A549 (cell line): ENCODE measurements around the gene AGBL2. TPM values are rescaled to one million over a fixed set of nuclear protein-coding genes. Genes with fewer than 3 reads are reported as not detected.
"Not testable (repeated sequence)": the region's sequence is repeated elsewhere in the genome, so short reads cannot be mapped to it uniquely, and the experiment has no call there.

Experiments
- ATAC-seq, 2 experiments: fragments of 200-7000 bp in 1 of 2; fragments of >200 bp in 1 of 2; cut with Nextera tagmentation in 1 of 2; cut with Tn5 transposase in 1 of 2; 3 replicates each; pipeline versions ENCODE4 v1.8.0 to v1.9.1; 2018 to 2020; ENCODE audit warnings: mild to moderate bottlenecking in 1 of 2, moderate library complexity in 1 of 2
- CTCF ChIA-PET: fragments of 300-600 bp; sonication (Branson Sonifier 250); formaldehyde crosslinking; extraction: SDS; loops from one replicate; lab custom pipeline; 2021; ENCODE audit warnings: antibody characterized with exemption, inconsistent platforms; lab: Yijun Ruan, JAX
- POLR2A ChIA-PET: fragments of 350-600 bp; formaldehyde crosslinking; extraction: SDS; loops from one replicate; lab custom pipeline; 2021; ENCODE audit warnings: antibody characterized with exemption, inconsistent platforms; lab: Yijun Ruan, JAX
- DNase-seq, 2 experiments: peaks; one replicate each; pipeline versions ENCODE4 v3.0.0 to v3.0.0-alpha.2; 2011 to 2016; ENCODE audit warnings: low read depth in 1 of 2, low spot score in 1 of 2
- FAIRE-seq: peaks from 2 replicates; lab custom pipeline; 2011; peaks lifted over from hg19 to GRCh38; lab: Jason Lieb, UNC
- H3K27ac ChIP-seq, 2 experiments: fragments of >200 bp; sonication (Bioruptor Twin); formaldehyde crosslinking; 3 replicates each; pipeline ENCODE4 v1.5.1; 2016 to 2017
- H3K4me1 ChIP-seq: fragments of >200 bp; sonication (Bioruptor Twin); formaldehyde crosslinking; 3 replicates; pipeline ENCODE4 v1.6.1; 2016
- H3K4me2 ChIP-seq: fragments of >200 bp; sonication (Bioruptor Twin); formaldehyde crosslinking; 3 replicates; pipeline ENCODE4 v1.6.1; 2016
- H3K4me3 ChIP-seq: fragments of >200 bp; sonication (Bioruptor Twin); formaldehyde crosslinking; 3 replicates; pipeline ENCODE4 v1.5.1; 2016
- H3K9me3 ChIP-seq: fragments of >200 bp; sonication (Bioruptor Twin); formaldehyde crosslinking; 3 replicates; pipeline ENCODE4 v1.6.1; 2016
- ATOH8 ChIP-seq: fragments of 250-450 bp; sonication (Bioruptor Pico); IDR thresholded peaks from 2 replicates; pipeline ENCODE4 v1.5.0; 2020; ENCODE audit warnings: low read depth, mild to moderate bottlenecking, moderate library complexity
- CEBPB ChIP-seq, 2 experiments: fragments of >200 bp in 1 of 2; sonication (Bioruptor Twin) in 1 of 2; formaldehyde crosslinking in 1 of 2; IDR thresholded peaks; 2 replicates each; pipeline ENCODE4 v1.6.1; 2012 to 2016
- CHD2 ChIP-seq: fragments of 150-350 bp; IDR thresholded peaks from 2 replicates; pipeline ENCODE4 v1.6.1; 2014; ENCODE audit warnings: low read length; ENCODE audit not compliant: partially characterized antibody
- CTCF ChIP-seq: fragments of >200 bp; sonication (Bioruptor Twin); formaldehyde crosslinking; IDR thresholded peaks from 3 replicates; pipeline ENCODE4 v1.5.1; 2016
- ELK1 ChIP-seq: fragments of 150-350 bp; IDR thresholded peaks from 2 replicates; pipeline ENCODE4 v1.6.1; 2014; ENCODE audit warnings: low read depth, mild to moderate bottlenecking, low read length
- EP300 ChIP-seq, 2 experiments: fragments of >200 bp; sonication (Bioruptor Twin); formaldehyde crosslinking; IDR thresholded peaks; 2 replicates in 1 of 2; 3 replicates in 1 of 2; pipeline ENCODE4 v1.6.1; 2016 to 2017
- FOSL2 ChIP-seq, 2 experiments: fragments of 450-650 bp in 1 of 2; fragments of >200 bp in 1 of 2; sonication (Bioruptor Twin) in 1 of 2; formaldehyde crosslinking; IDR thresholded peaks; 2 replicates each; pipeline versions ENCODE4 v1.5.0 to v1.6.1; 2016 to 2020; ENCODE audit warnings: mild to moderate bottlenecking in 1 of 2, moderate library complexity in 1 of 2
- HDAC2 ChIP-seq: fragments of 200-600 bp; sonication (generic); IDR thresholded peaks from 2 replicates; pipeline ENCODE4 v1.6.1; 2016
- NFE2L2 ChIP-seq: fragments of 150-350 bp; conservative IDR thresholded peaks from 2 replicates; pipeline ENCODE4 v1.6.1; 2014; ENCODE audit warnings: low read length
- NPAS2 ChIP-seq: fragments of 250-450 bp; sonication (Bioruptor Pico); IDR thresholded peaks from 2 replicates; pipeline ENCODE4 v1.8.0; 2022; ENCODE audit warnings: mild to moderate bottlenecking, moderate library complexity, borderline replicate concordance
- NR3C1 ChIP-seq: fragments of >200 bp; sonication (Bioruptor Twin); formaldehyde crosslinking; IDR thresholded peaks from 3 replicates; pipeline ENCODE4 v1.6.1; 2017
- POLR2AphosphoS2 ChIP-seq: conservative IDR thresholded peaks from 2 replicates; pipeline ENCODE4 v1.6.1; 2012; ENCODE audit warnings: low read length, improper control_type of control experiment, inconsistent platforms
- RAD21 ChIP-seq, 2 experiments: fragments of >200 bp in 1 of 2; sonication (Bioruptor Twin) in 1 of 2; formaldehyde crosslinking in 1 of 2; IDR thresholded peaks in 1 of 2; conservative IDR thresholded peaks in 1 of 2; 2 replicates in 1 of 2; 3 replicates in 1 of 2; pipeline ENCODE4 v1.6.1; 2012 to 2018; ENCODE audit warnings: inconsistent platforms in 1 of 2
- REST ChIP-seq: fragments of 200-600 bp; sonication (generic); IDR thresholded peaks from 2 replicates; pipeline ENCODE4 v1.6.1; 2016; ENCODE audit warnings: antibody characterized with exemption, mild to moderate bottlenecking, moderate library complexity
- RFX5 ChIP-seq: fragments of 450-650 bp; IDR thresholded peaks from 2 replicates; pipeline ENCODE4 v1.7.1; 2014; ENCODE audit warnings: antibody characterized with exemption, mild to moderate bottlenecking, moderate library complexity
- SREBF2 ChIP-seq: fragments of 450-650 bp; IDR thresholded peaks from 2 replicates; pipeline ENCODE4 v1.6.1; 2014; ENCODE audit warnings: mild to moderate bottlenecking, moderate library complexity
- TP53 ChIP-seq: fragments of 250-450 bp; sonication (Bioruptor Pico); IDR thresholded peaks from 2 replicates; pipeline ENCODE4 v1.5.0; 2021; ENCODE audit warnings: mild to moderate bottlenecking, moderate library complexity
- WGBS: methylation state at CpG from one replicate; pipeline ENCODE4 v1.1.6; 2017; ENCODE audit errors: missing lambda C conversion rate; 5-methylcytosine and 5-hydroxymethylcytosine counted together
- polyA plus RNA-seq, 4 experiments: library from polyadenylated mRNA; depleted of rRNA in 3 of 4; stranded (reverse); fragments of >200 nt; fragmentation: RNase III in 1 of 4; extraction: RNeasy Plus Mini Kit Qiagen cat#74134 plus additional on column Dnase treatment in 1 of 4; gene quantifications; 2 replicates in 3 of 4; 3 replicates in 1 of 4; pipeline ENCODE4 v1.2.3, GENCODE V29; 2011 to 2017

AGBL2 gene
- polyA plus RNA-seq, 2 of the 4 experiments (the other 2 are of a cell fraction) = 1.9 to 7.4 TPM

- Histone ChIP-seq H3K27ac (no peak overlapping the region), H3K4me2 (no peak overlapping the region), H3K4me1 (peaks cover 7% of the 10 kb centered on the region), H3K4me3 (no peak overlapping the region), H3K9me3 (peaks cover 3% of the 10 kb centered on the region; the same call in 1 of the 3 replicates)
- FAIRE-seq (no peak), DNase-seq (no peak), ATAC-seq (no peak)
- TF ChIP-seq ELK1 (no peak), TP53 (CRISPR knock-in tag) (no peak), EP300 (IDR thresholded peaks at IDR 0.05) (no peak), CHD2 (no peak), REST (no peak), SREBF2 (no peak), NR3C1 (no peak), RAD21 (conservative IDR thresholded peaks at IDR 0.05 in 1 of 2, IDR thresholded peaks at IDR 0.05 in 1 of 2) (no peak)
- POLR2A ChIA-PET = no interaction called here
- 82% methylated on average over 5 of the region's 5 CpGs for WGBS
- CTCF ChIA-PET = interaction anchor here (0.7 to 1.7 kb wide), 2 partner anchors 22 to 337 kb away, joined by 3 to 4 read pairs; no protein-coding TSS in a partner anchor
Observed at GRCh38 chr11:47711225-47711624, 3.9 kb downstream of the AGBL2 start.

- WGBS = 80% methylated on average over 5 of the region's 5 CpGs
- ATAC-seq, H3K4me1 ChIP-seq, H3K4me2 ChIP-seq, FAIRE-seq, H3K27ac ChIP-seq, H3K9me3 ChIP-seq, POLR2A ChIA-PET, H3K4me3 ChIP-seq, DNase-seq: not testable (repeated sequence)
- CTCF ChIA-PET = interaction anchor here (0.6 kb wide), 1 partner anchor 52 kb away, joined by 3 read pairs; no protein-coding TSS in a partner anchor
Observed at GRCh38 chr11:47707275-47707786, 7.8 kb downstream of the AGBL2 start.

- ChIA-PET POLR2A (no interaction called here), CTCF (interaction anchor here (0.7 to 2.0 kb wide), 3 partner anchors 10 to 467 kb away, joined by 3 to 6 read pairs (median 4); partner anchors contain the start of gene AGBL2)
- H3K9me3 ChIP-seq = peaks cover 3% of the 10 kb centered on the region; the same call in 1 of the 3 replicates
- TF ChIP-seq CEBPB (IDR thresholded peaks at IDR 0.05) (no peak), RFX5 (no peak), FOSL2 (IDR thresholded peaks at IDR 0.05) (no peak), FOSL2 (CRISPR knock-in tag; IDR thresholded peaks at IDR 0.05) (no peak), SREBF2 (no peak), NPAS2 (CRISPR knock-in tag) (no peak), ATOH8 (no peak), NFE2L2 (no peak), CTCF (no peak), HDAC2 (no peak), POLR2AphosphoS2 (no peak)
- H3K4me3 ChIP-seq = no peak overlapping the region
- DNase-seq = no peak
- WGBS = 93% methylated on average over 1 of the region's 1 CpG
- H3K27ac ChIP-seq = no peak overlapping the region
- H3K4me1 ChIP-seq = no peaks in the 10 kb centered on the region
- no peak for FAIRE-seq
- no peak overlapping the region for H3K4me2 ChIP-seq
- ATAC-seq = no peak
Observed at GRCh38 chr11:47705721-47706120, 9.4 kb downstream of the AGBL2 start.
